Raji (cell line): ENCODE measurements around the gene LSMEM2.

Experiments
- POLR2A ChIP-seq: IDR thresholded peaks from 2 replicates; pipeline ENCODE4 v1.6.1; 2011; ENCODE audit warnings: low read depth, low read length, control low read depth; ENCODE audit not compliant: insufficient read depth

LSMEM2 gene

DNA sequence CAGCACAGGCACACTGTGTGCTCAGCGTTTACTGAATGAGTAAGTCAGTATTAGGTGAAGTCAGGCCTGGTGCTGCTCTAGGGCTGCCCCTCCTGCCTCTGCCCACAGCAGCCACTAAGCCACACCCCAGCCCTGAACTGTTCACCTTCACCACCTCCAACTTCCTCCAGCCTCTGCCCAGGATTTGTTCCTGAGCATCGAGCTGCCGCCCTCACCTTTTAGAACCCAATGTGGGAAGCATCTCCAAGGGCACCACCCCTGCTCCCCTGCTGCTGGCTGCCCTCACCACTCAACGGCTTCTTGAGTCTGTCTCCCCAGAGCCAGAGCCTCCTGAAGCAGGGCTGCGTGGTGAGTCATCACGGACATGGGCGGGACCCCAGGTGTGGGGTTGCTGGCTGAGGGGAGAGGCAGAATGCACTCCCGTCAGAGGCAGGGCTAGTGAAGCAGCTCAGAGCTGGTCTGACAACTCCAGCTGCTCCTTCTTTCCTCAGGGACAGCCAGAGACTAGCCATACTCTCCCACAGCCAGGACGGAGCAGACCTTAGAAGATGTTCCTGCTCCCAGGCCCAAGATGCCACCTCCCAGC, 37.9 kb downstream of the LSMEM2 start:
- TF ChIP-seq POLR2A: no peak

DNA sequence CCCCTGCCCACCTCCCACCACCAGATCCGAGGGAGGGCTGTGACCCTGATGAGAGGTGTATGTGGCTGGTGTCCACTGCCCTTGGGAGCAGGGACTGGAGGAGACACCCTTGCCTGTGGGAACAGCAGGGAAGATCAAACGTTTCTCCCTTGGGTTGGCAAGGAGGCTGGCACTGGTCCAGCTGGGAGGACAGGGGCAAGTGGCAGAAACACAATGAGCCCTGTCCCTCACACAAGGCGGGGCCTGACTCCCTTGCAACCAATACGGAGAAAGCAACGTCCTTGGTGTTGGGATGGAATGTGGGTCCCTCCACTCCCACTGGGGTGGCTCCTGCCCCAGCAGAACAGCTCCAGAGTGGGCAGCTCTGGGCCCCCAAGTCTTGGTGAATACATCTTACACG, 38.4 kb downstream of the LSMEM2 start:
- TF ChIP-seq POLR2A: no peak

DNA sequence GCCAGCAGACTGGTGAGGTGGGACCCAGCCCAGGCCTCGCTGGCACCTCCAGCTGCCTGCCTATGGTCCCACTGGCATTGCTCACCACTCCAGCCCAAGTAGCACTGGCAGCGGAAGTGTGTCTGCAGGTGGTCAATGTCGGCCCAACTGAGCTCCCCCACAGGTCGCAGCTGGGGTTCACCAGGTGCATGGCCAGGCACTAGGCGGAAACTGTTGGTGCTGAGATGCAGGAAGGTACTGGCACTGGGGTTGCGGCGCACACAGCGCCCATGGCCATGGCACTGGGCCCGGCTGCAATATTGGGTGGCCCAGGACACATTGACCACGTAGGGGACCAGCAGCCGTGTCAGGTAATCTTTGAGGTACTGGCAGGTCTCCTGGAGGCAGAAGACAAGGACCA, 39.3 kb downstream of the LSMEM2 start:
- no peak for TF ChIP-seq POLR2A

DNA sequence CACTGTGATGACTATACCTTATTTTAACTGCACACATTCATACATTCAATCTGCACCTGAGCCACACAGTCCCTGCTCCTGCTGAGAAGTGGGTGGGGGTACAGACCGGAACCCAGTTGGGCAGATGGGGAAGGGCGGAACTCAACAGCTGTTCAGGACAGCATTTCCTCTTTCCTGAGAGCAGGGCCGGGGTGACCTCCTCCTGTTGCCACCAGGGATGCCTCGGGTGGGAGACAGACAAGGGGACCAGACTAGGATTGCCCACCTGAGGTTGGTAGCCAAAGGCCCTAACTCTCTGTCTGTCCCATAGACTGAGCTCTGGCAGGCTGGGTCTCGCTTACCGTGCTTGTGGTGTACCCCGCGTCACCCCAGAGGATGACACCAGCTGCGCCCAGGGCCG, 39.7 kb downstream of the LSMEM2 start:
- TF ChIP-seq POLR2A: no peak

DNA sequence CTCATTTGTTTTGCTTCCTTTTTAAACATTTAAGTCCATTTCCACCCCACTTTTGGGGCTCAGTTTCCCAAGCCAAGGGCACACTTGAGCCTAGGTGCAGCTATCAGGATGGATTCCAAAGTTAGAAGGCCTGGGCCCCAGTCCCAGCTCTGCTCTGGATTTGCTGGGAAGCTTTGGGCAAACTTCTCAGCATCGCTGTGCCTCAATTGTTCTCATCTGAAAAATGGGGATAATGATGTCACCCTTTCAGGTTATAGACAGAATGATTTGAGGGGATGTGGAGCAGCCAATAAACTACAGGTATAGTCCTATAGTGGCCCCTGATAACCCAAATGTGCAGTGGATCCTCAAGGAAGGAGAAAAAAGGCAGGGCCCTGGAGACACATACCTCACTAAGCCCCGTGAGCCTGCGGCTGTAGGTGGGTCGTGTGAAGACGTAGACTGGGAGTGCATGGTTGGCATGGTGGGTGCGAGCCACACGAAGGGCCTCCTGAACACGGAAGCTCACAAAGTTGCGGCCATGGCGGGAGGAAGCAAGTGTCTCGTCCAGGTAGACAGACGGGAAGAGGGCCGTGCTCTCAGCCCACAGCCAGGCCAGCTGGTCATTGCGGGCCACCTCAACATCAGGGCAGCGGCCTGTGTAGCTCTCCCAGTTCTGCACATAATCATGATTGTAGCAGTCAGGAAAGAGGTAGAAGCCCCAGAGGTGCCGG, 40.5 kb downstream of the LSMEM2 start:
- no peak for TF ChIP-seq POLR2A

DNA sequence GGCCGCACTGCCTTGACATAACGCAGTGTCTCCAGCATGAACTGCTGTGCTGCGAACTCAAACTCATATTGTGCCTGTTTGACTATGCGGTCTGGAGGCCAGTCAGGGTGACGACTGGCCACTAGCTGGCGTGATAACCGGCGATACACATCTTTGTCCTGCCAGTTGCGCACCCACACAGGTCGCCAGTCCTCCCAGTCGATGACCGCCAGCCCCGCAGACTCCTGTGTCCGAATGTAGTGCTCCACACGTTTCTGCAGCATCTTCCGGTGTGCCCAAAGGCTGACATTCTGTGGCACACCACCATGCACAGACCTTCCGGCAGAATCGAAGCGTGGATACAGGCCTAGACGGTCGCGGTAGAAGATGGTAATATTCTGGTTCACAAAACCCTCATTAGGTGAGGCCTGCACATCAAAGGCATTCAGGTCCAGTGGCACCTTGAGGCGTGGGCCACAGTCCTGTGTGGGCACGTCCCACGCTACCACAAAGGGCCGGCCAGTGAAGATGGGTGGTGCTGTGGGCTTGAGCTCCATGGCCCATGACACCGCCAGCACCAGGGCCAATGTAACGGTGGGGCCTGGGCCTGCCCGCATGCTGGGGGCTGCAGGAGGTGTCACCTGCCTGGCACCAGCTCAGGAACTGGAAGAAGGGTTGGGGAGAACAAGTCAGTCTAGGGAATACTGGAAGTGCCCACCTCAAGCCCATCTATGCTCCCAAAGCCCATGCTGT, 41.2 kb downstream of the LSMEM2 start:
- no peak for TF ChIP-seq POLR2A

DNA sequence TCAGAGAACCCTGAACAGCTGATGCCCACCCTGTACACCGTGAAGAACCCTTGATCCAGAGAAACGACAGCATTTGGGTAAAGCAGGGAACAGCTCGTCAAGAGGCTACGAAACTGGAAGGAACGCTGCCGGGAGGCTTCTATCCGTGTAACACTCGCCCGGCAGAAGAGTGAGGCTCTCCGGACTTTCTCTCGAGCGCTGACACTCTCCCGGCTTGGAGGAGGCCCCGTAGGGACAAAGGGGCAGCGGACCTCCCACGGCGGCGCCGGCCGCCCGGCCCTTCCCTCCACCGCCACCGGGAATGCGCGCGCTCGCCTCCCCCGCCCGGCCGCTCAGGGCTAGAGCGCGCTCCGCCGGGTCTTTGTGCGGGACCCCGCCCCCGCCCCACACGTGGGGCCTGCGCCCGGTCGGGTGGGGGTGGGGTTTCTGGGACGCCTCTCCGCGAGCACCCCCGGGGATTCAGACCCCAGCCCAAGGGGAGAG, 42.0 kb downstream of the LSMEM2 start:
- TF ChIP-seq POLR2A: no peak

DNA sequence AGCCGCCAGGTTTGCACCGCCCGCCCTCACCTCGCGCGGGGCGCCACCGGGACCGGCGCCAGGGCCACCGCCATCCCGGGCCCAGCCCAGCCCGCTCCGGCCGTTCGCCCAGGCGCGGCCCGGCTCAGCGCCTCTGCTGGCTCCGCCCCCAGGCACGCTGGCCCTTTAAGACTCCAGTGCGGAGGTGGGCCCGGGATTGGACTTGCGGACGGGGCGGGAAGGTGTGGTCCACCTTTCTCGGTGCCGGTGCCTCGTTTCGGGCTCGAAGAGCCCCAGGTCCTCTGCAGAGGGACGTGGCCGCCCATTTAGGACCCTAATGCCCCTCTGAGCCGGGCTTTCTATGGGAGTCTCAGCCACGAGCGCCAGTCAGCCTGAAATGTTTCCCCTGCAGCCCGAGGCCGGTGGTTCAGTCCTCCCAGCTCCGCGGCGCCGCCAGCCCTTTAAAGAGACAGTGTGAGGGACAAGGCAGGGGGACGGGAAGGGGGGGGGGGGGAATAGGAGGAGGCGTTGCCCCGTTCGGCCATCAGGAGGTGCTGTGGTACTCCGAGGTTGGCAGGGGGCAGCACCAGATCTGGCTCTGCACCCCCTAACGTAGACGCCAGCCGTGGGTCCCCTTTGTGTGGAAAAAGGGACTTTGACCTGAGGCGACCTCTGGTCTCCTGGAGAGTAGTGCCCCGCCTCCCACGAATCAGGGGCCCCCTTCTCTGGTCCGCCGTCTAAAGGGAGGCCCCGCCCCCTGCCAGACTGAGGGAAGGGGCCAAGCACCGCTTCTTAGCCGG, 42.6 kb downstream of the LSMEM2 start:
- TF ChIP-seq POLR2A: peak; percentile 68

DNA sequence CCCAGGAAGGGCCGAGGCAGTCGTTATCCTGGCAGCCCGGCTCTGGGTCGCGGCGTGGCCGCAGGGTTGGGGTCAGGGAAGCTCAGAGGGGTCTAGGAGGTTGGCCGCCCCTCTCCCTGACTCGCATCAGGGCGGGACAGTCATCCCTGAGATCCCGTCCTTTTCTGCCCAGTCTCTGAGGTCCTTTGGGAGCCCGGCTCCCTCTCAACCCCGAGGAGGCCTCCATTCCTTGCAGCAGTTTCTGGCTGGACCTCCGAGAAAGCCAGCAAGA, 43.2 kb downstream of the LSMEM2 start:
- TF ChIP-seq POLR2A: no peak

DNA sequence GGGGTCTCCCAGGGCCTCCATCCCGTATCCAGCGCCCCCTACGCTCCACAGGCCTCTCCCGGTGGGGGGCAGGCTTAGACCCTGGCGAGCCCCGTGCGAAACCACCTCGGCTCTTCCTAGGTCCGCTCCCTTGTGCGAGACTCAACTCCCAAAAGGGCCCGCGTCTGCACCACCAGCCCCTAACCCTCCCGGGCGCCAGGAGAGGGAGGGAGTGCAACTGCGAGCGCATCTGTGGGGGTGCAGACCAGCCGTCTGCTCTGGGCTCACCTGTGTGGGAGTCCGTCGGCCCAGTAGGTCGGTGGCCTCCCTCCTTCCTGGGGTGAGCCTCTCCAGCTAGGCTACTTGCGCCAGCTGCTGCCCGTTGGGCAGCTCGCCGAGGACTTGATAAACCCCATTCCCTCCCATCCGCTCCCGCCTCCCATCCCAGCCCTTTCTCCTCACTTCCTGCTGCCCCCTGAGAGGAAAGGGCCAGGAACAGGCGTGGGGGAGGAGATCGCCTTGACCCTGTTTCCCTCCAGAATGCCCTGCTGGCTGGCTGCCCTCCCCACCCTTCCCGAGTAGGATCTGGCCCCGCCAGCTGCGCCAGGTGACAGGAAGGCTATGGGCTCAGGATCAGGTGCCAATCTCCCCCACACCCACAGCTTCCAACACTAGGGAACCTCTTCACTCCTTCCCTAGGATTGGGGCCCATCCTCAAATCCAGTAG, 43.7 kb downstream of the LSMEM2 start, which contains the start of gene HYAL2:
Gene HYAL2 (minus strand): TSS at position 360 of the 706 bp plus-strand sequence. CDS start 2,256 bp downstream, outside the sequence.
- no peak for TF ChIP-seq POLR2A

DNA sequence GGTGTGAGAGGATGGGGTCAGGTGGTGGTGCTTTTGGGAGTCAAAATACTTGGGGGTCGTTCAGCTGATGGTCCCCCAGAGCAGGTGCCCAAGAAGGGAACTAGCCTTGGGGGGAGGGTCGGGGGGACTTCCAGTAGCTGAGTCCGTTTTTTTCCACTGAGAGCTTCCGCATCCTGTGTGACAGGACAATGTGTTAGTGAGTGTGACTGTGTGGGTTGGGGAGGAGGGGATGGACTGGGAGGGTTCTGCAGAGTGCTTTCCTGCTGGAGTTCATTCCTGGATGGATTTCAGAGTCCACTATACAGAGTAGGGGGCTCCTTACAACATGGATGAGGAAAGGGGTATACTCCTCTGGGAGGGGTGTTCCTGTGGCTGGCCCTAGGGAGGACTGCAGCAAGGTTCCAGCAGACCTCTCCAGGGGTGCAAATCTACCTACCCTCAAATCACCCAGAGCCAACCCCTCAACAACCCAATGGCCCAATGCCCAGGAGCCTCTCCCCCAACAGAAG, 44.3 kb downstream of the LSMEM2 start:
- no peak for TF ChIP-seq POLR2A

DNA sequence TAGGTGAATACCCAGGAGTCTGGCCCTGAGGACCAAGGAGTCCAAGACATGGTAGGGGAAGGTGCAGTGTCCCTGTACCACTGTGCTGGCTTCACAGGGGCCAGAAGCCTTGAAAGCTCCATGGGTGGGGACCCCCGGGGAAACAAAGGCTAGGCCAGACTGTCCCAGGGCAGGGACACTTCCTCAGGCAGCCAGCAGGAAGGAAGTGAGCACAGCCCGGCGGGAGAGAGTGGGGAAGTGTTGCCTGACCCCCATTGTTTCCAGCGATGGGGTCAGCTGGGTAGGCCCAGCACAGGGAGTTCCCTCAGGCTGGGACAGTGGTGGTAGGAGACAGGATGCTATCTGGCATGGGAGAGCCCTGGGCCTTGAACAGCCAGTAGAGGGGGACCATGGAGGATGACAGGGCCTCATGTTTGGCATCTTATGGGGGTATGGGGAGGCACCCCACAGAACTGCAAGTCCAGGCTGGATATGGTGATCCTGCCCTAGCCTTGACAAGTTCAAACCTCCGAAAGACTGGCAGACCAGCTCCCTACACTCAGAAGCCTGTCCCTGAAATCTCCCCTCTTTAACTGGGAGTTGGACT, 44.8 kb downstream of the LSMEM2 start:
- no peak for TF ChIP-seq POLR2A

DNA sequence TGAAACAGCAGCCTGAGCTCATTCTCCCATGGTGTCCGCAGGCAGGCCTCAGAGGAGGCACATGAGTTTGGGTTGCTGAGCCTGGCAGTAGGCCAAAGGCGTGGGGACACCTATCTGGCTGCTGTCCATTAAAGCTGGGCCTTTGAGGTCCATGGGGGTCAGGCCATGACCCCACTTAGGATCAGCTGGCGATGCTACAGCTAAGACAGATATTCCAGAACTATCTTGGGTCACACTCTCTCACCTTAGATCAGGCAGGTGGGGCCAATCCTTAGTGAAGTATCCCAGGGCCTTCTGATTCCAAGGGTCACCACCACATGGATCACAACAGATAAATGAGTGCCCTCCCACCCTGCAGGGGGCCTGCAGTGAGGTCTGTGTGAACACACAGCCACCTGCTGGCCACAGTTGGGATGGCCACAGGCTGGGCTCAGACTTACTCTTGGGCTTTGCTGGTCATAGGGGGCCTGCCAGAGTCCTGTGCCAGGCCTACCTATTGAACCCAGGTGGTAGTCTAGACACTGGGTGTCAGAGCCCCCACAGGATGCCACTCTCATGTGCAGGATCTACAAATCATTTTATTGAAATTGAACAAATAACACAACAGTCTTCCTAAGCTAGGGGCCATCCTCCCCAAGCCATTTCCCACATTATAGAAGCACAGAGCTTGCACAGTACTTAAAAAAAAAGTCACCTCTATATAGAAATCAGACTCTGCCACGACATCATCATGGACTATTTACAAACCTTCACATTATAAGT, 45.6 kb downstream of the LSMEM2 start:
- TF ChIP-seq POLR2A: no peak

DNA sequence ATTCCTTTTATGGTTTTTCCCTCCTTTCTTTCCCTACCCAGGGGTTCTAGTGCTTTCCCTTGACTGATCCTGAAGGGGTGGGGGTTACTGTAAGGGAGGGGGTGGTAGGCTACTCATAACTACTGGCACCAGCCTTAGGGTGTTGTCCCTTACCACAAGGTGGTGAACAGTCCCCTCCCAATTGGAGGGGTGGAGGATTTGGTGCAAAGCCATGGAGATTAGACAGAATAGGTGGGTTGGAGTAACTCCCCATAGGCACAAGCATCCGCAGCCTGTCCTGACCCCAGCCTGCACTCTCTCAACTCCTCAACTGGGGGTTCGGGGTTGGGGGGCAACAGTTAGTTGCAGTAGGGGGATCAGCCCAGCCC, 46.2 kb downstream of the LSMEM2 start:
- TF ChIP-seq POLR2A: no peak
